Measurements from ENCODE around the gene CDH4.

DNA sequence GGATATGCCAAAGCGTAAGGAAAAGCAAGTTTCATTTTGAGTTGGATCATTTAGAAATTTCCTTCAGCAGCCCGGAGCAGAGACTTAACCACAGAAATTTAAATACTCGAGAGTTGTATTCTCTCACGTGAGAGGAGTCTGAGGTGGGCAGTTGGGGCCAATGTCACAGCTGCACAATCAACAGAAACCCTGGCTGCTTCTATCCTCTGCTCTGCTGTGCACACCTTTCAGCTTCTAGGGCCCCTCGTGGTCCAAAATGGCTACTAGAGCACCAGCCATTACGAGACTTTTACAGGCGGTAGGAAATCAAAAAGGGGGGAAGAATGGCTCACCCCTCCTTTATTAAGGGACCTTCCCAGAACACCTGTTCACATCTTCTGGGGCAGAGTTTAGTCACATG is 659.8 kb downstream of the CDH4 start:
- TF ChIP-seq REST (tag by site-specific recombination; IDR thresholded peaks at IDR 0.05) (no peak), ZNF792 (tag by site-specific recombination; IDR thresholded peaks at IDR 0.05) (no peak), ZNF146 (tag by site-specific recombination; IDR thresholded peaks at IDR 0.05) (no peak), ZBTB20 (tag by site-specific recombination; IDR thresholded peaks at IDR 0.05) (no peak), ZEB2 (tag by site-specific recombination; IDR thresholded peaks at IDR 0.05) (no peak), ZNF133 (tag by site-specific recombination; IDR thresholded peaks at IDR 0.05) (no peak), WT1 (tag by site-specific recombination; IDR thresholded peaks at IDR 0.05) (no peak), ZNF175 (tag by site-specific recombination; IDR thresholded peaks at IDR 0.05) (no peak)
- TF ChIP-seq, protein P1, sequence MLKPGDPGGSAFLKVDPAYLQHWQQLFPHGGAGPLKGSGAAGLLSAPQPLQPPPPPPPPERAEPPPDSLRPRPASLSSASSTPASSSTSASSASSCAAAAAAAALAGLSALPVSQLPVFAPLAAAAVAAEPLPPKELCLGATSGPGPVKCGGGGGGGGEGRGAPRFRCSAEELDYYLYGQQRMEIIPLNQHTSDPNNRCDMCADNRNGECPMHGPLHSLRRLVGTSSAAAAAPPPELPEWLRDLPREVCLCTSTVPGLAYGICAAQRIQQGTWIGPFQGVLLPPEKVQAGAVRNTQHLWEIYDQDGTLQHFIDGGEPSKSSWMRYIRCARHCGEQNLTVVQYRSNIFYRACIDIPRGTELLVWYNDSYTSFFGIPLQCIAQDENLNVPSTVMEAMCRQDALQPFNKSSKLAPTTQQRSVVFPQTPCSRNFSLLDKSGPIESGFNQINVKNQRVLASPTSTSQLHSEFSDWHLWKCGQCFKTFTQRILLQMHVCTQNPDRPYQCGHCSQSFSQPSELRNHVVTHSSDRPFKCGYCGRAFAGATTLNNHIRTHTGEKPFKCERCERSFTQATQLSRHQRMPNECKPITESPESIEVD (tag by site-specific recombination; IDR thresholded peaks at IDR 0.05) = no peak
- TF ChIP-seq, protein P2, sequence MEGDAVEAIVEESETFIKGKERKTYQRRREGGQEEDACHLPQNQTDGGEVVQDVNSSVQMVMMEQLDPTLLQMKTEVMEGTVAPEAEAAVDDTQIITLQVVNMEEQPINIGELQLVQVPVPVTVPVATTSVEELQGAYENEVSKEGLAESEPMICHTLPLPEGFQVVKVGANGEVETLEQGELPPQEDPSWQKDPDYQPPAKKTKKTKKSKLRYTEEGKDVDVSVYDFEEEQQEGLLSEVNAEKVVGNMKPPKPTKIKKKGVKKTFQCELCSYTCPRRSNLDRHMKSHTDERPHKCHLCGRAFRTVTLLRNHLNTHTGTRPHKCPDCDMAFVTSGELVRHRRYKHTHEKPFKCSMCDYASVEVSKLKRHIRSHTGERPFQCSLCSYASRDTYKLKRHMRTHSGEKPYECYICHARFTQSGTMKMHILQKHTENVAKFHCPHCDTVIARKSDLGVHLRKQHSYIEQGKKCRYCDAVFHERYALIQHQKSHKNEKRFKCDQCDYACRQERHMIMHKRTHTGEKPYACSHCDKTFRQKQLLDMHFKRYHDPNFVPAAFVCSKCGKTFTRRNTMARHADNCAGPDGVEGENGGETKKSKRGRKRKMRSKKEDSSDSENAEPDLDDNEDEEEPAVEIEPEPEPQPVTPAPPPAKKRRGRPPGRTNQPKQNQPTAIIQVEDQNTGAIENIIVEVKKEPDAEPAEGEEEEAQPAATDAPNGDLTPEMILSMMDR (tag by site-specific recombination; IDR thresholded peaks at IDR 0.05) = no peak
- TF ChIP-seq, protein P3, sequence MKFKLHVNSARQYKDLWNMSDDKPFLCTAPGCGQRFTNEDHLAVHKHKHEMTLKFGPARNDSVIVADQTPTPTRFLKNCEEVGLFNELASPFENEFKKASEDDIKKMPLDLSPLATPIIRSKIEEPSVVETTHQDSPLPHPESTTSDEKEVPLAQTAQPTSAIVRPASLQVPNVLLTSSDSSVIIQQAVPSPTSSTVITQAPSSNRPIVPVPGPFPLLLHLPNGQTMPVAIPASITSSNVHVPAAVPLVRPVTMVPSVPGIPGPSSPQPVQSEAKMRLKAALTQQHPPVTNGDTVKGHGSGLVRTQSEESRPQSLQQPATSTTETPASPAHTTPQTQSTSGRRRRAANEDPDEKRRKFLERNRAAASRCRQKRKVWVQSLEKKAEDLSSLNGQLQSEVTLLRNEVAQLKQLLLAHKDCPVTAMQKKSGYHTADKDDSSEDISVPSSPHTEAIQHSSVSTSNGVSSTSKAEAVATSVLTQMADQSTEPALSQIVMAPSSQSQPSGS (tag by site-specific recombination; IDR thresholded peaks at IDR 0.05; ENCODE audit: low read depth) = no peak
- TF ChIP-seq, protein P4, sequence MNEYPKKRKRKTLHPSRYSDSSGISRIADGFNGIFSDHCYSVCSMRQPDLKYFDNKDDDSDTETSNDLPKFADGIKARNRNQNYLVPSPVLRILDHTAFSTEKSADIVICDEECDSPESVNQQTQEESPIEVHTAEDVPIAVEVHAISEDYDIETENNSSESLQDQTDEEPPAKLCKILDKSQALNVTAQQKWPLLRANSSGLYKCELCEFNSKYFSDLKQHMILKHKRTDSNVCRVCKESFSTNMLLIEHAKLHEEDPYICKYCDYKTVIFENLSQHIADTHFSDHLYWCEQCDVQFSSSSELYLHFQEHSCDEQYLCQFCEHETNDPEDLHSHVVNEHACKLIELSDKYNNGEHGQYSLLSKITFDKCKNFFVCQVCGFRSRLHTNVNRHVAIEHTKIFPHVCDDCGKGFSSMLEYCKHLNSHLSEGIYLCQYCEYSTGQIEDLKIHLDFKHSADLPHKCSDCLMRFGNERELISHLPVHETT (tag by site-specific recombination; IDR thresholded peaks at IDR 0.05) = no peak
